Calu3 (cell line): ENCODE measurements around the gene PTCRA. TPM values are rescaled to one million over a fixed set of nuclear protein-coding genes. Genes with fewer than 3 reads are reported as not detected.

Experiments used
- BruUV-seq: library from RNA; stranded (reverse); fragments of 400-500 nt; replicated peaks from 2 replicates; lab custom pipeline; 2021; lab: Mats Ljungman, UMichigan
- CTCF ChIA-PET: fragments of 300-600 bp; sonication (Branson Sonifier 250); formaldehyde crosslinking; loops from one replicate; lab custom pipeline; 2022; ENCODE audit warnings: antibody characterized with exemption; lab: Charles Lee
- DNase-seq: peaks from one replicate; pipeline ENCODE4 v3.0.0; 2022
- H3K27ac Mint-ChIP-seq: one replicate; pipeline ENCODE4 v1.8.0; 2022; ENCODE audit warnings: mixed read lengths; ENCODE audit not compliant: unreplicated experiment
- H3K27me3 Mint-ChIP-seq: one replicate; pipeline ENCODE4 v1.8.0; 2022; ENCODE audit warnings: mixed read lengths; ENCODE audit not compliant: unreplicated experiment
- H3K36me3 Mint-ChIP-seq: one replicate; pipeline ENCODE4 v1.8.0; 2022; ENCODE audit warnings: mild to moderate bottlenecking, moderate library complexity, mixed read lengths; ENCODE audit not compliant: insufficient read depth, unreplicated experiment
- H3K4me1 Mint-ChIP-seq: one replicate; pipeline ENCODE4 v1.8.0; 2022; ENCODE audit warnings: mild to moderate bottlenecking, low read depth, mixed read lengths; ENCODE audit not compliant: unreplicated experiment
- H3K4me3 Mint-ChIP-seq: one replicate; pipeline ENCODE4 v1.8.0; 2022; ENCODE audit warnings: mild to moderate bottlenecking, low read depth, moderate library complexity, mixed read lengths; ENCODE audit not compliant: unreplicated experiment
- H3K9me3 Mint-ChIP-seq: one replicate; pipeline ENCODE4 v1.8.0; 2022; ENCODE audit warnings: low read depth, mixed read lengths; ENCODE audit not compliant: unreplicated experiment
- intact Hi-C: fragments of 100-400 bp; cut with micrococcal nuclease; formaldehyde crosslinking; loops from one replicate; pipeline ENCODE4 v1.10.0; 2022; ENCODE audit not compliant: unreplicated experiment
- total RNA-seq: library from RNA; stranded (reverse); gene quantifications from 2 replicates; pipeline ENCODE4 v1.2.3, GENCODE V29; 2022
- TF ChIP-seq, protein P1 (sequence below): fragments of 200-600 bp; IDR thresholded peaks from one replicate; pipeline ENCODE4 v1.8.0; 2022; ENCODE audit warnings: antibody characterized with exemption; ENCODE audit not compliant: unreplicated experiment

Gene PTCRA
- total RNA-seq, 1 experiment from 2014 or later = not detected

DNA sequence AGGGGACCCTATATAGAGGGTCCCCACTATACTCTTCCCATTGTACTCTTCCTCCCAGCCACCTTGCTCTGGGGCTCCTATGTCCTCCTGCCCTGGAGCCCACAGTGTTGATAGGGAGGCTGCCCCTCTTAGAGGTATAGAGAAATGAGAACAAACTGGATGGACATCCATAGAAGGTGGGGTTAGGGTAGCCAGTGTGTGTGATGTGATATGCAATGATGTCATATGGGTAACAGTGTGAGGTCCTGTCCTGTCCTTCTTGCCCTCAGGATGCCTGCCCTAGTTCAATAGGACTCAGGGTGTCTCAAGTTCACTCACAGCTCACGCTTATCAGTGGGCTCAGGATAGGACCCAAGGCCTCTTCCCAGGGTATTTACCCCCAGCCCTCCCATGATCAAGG, 435 bp downstream of the PTCRA start:
- TF ChIP-seq, protein P1, sequence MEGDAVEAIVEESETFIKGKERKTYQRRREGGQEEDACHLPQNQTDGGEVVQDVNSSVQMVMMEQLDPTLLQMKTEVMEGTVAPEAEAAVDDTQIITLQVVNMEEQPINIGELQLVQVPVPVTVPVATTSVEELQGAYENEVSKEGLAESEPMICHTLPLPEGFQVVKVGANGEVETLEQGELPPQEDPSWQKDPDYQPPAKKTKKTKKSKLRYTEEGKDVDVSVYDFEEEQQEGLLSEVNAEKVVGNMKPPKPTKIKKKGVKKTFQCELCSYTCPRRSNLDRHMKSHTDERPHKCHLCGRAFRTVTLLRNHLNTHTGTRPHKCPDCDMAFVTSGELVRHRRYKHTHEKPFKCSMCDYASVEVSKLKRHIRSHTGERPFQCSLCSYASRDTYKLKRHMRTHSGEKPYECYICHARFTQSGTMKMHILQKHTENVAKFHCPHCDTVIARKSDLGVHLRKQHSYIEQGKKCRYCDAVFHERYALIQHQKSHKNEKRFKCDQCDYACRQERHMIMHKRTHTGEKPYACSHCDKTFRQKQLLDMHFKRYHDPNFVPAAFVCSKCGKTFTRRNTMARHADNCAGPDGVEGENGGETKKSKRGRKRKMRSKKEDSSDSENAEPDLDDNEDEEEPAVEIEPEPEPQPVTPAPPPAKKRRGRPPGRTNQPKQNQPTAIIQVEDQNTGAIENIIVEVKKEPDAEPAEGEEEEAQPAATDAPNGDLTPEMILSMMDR = no peak
- Mint-ChIP-seq H3K9me3 (no peaks in the 10 kb centered on the region), H3K36me3 (no peaks in the 10 kb centered on the region), H3K27me3 (peaks cover 13% of the 10 kb centered on the region), H3K27ac (no peak overlapping the region), H3K4me3 (no peak overlapping the region), H3K4me1 (no peaks in the 10 kb centered on the region)
- CTCF ChIA-PET = no interaction called here
- DNase-seq = no peak
- BruUV-seq = no TSS peak
- intact Hi-C loops = no loop called here

DNA sequence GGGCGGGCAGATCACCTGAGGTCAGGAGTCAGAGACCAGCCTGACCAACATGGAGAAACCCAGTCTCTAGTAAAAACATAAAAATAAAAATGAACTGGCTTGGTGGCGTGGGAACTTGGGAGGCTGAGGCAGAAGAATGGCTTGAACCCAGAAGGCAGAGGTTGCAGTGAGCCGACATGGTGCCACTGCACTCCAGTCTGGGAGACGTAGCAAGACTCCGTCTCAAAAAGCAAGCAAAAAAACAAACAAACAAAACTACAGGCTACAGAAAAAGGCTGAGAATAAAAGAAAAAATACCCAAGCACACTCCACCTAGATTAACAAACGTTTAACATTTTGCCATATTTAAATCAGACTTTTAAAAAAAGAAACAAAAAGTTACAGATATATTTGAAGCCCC, 5.9 kb downstream of the PTCRA start:
- BruUV-seq = no TSS peak
- Mint-ChIP-seq H3K27ac (no peak overlapping the region), H3K4me3 (no peak overlapping the region), H3K4me1 (no peaks in the 10 kb centered on the region), H3K27me3 (peaks cover 18% of the 10 kb centered on the region), H3K9me3 (no peaks in the 10 kb centered on the region), H3K36me3 (no peaks in the 10 kb centered on the region)
- intact Hi-C loops = no loop called here
- CTCF ChIA-PET = interaction anchor here (0.7 kb wide), 1 partner anchor 17 kb away, joined by 6 read pairs; no protein-coding TSS in a partner anchor
- TF ChIP-seq, protein P1 = no peak
- DNase-seq = no peak

DNA sequence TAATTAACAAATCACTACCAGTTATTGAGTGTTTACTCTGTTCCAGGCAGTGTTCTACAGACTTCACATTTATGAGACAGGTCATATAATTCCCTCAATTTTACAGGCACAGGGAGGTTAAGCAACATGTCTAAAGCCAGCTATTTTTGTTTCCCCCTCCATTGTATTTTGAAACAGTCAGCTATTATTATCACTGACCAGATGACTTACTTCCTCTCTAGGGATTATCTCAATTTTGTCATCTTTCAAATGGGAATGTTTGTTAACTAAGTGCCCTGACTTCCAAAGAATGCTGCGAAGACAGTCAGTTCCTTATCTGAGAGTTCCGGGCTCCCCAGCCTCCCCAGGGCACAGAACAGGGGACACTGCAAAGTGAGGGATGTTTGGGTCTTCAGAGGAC, 7.8 kb downstream of the PTCRA start:
- Mint-ChIP-seq H3K27me3 (peaks cover 18% of the 10 kb centered on the region), H3K27ac (no peak overlapping the region), H3K9me3 (no peaks in the 10 kb centered on the region), H3K36me3 (peaks cover 6% of the 10 kb centered on the region), H3K4me1 (peaks cover 7% of the 10 kb centered on the region), H3K4me3 (no peak overlapping the region)
- DNase-seq = no peak
- intact Hi-C loops = no loop called here
- TF ChIP-seq, protein P1 = no peak
- BruUV-seq = no TSS peak
- CTCF ChIA-PET = no interaction called here

DNA sequence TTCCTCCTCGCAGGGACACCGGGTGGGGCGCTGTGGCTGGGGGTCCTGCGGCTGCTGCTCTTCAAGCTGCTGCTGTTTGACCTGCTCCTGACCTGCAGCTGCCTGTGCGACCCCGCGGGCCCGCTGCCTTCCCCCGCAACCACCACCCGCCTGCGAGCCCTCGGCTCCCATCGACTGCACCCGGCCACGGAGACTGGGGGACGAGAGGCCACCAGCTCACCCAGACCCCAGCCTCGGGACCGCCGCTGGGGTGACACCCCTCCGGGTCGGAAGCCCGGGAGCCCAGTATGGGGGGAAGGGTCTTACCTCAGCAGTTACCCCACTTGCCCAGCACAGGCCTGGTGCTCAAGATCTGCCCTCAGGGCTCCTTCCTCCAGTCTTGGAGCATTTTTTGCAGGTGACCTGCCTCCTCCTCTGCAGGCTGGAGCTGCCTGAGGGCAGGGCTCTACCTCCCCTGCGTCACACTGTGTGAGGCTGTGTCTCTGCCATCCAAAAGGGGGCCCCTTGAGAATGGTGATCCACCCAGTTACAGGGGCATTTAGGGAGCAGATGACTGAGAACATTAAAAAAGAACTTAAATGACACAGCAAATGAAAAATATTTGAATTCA, 9.5 kb downstream of the PTCRA start:
- no peaks in the 10 kb centered on the region for H3K9me3 Mint-ChIP-seq
- no peak for DNase-seq
- intact Hi-C loops = no loop called here
- CTCF ChIA-PET = no interaction called here
- H3K36me3 Mint-ChIP-seq = peaks cover 23% of the 10 kb centered on the region
- H3K4me1 Mint-ChIP-seq = peaks cover 14% of the 10 kb centered on the region
- H3K4me3 Mint-ChIP-seq = no peak overlapping the region
- peaks cover 18% of the 10 kb centered on the region for H3K27me3 Mint-ChIP-seq
- no peak overlapping the region for H3K27ac Mint-ChIP-seq
- BruUV-seq = no TSS peak
- TF ChIP-seq, protein P1 = no peak
